Activated CD4-positive, CD25-positive, alpha-beta regulatory T cell treated with anti-CD3 and anti-CD28 coated beads, Interleukin-2, amount 50 U/mL, for 72 hours (primary cell): ENCODE measurements around the gene CBX8.
"Not testable (repeated sequence)": the region's sequence is repeated elsewhere in the genome, so short reads cannot be mapped to it uniquely, and the experiment has no call there.

Source experiments
- DNase-seq: peaks from one replicate; pipeline ENCODE4 v3.0.0; 2021

Gene CBX8

DNA sequence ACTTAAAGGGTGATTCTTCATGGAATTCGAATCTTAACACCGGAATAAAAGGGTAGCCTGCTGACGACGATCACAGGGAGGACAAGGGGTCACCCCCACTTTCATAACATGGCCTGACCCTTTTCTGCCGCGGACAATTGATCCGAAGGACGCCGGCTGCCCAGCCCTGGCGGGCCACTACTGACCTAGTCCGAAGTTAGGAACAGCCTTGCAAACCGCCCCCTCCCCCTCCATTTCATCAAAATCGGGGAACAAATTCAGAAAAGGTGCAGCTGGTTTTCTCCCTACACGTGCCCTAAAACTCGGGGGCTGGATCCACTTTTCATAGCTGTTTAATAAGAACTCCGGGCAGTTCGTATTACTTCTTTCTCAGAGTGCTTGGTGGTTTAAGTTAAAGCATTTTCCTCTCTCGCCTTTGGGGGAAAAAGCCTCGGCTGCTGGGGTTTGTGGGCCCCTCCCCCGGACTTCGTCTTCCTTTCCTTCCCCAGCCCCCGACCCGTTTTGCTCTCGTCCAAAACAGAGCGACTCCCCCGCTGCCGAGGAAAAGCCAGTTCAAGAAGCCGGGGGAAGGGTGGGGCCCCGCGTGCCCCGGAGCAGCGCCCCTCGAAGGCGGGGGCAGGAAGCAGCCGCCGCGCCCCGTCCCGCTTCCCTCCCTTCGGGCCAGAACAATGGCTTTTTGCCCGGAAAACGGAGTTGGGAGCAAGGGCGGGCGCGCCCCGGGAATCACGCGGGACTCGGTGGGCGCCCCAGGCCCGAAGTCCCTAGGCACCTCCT, 19.6 kb downstream of the CBX8 start:
- DNase-seq = no peak

- DNase-seq = no peak
Measured at GRCh38 chr17:79776376-79777119, 20.3 kb downstream of the CBX8 start.

GRCh38 chr17:79775632-79776031, 21.2 kb downstream of the CBX8 start:
- DNase-seq = no peak

DNA sequence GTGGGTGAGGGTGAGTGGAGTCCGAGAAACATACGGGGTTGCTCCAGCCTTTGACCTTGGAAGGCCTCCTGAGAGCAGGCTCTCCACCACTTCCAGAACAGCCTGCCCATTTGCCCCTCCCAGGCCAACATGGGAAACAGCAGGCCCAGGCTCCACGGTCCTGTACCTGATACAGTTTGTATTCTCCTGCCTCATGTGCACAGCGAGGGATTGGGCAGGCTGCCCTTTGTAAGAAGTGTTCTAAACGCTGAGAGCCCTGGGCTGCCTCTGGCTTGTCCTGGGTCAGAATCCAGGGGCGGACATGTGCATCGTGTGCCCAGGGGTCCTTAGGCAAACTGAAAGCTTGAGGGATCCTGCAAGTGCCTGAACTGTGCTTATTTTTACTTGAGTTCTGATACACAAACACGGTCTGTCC, 22.3 kb downstream of the CBX8 start:
- no peak for DNase-seq

DNA sequence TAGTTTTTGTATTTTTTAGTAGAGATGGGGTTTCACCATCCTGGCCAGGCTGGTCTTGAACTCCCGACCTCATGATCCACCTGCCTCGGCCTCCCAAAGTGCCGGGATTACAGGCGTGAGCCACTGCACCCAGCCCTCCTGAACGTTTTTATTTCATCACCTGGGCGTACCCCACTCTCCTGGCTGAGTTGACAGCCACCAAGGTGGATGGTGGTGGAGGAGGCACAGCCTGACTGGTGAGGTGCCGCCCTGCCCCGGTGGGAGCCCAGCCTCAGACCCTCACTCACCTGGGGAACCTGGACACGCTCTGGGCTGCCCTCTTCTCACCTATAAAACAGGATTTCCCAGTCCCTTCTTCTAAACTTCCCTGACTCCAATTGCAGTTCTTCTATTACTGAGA, 24.2 kb downstream of the CBX8 start:
- DNase-seq = not testable (repeated sequence)

DNA sequence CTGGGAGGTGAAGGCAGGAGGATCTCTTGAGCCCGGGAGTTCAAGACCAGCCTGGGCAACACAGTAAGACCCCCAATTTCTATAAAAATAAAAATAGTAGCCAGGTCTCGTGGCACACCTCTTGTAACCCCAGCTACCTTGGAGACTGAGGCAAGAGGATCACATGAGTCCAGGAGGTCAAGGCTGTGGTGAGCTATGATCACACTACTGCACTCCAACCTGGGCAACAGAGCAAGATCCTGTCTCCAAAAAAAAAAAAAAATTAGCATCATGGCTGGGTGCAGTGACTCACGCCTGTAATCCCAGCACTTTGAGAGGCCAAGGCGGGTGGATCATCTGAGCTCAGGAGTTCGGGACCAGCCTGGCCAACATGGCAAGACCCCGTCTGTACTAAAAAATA, 25.6 kb downstream of the CBX8 start:
- no peak for DNase-seq

DNA sequence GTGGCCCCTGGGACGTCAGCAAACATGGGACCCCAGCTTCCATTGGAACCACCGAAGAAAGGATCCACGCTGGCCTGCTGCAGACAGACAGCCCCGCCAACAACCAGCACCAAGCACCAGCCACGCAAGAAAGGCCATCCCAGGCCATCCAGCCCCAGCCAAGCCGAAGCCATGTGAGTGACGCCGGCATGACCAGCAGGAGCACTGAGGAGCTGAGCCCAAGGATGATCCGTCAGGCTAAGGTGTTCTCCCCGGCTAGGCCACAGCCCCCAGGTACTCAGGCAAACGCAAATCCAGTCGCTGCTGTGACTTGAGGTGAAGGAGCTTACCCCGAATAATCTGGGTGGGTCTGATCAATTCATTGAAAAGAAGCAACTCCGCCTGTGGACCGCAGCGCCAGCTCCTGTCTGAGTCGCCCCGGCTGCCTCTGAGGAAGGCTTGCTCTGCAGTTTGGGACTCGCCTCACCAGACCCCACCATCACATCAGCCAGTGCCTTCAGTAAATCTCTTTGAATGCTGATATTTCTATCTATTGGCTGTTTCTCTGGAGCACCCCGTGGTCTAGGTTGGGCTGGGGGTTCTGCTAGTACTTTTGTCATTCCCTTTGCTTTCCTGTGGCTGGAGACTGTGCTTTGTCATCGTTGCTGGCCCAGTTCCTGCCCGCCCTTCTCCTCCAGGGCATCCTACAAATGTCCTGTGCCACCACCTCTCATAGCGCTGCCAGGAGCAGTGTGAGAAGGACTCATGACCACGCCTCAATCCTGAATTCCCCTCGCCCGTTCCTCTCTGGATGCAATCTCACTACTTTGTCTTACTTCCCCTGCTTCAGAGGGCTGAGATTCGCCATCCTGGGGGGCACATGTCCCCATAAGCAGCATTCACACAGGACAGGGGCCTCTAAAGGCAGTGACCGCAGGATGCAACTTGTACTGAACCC, 27.0 kb downstream of the CBX8 start:
- DNase-seq = no peak

- DNase-seq = no peak
Measured at GRCh38 chr17:79765708-79766107, 31.2 kb downstream of the CBX8 start.

- no peak for DNase-seq
Measured at GRCh38 chr17:79761894-79762589, 34.8 kb downstream of the CBX8 start.

- DNase-seq = no peak
Measured at GRCh38 chr17:79760197-79760906, 36.5 kb downstream of the CBX8 start.

- DNase-seq = no peak
Measured at GRCh38 chr17:79758271-79758670, 38.6 kb downstream of the CBX8 start.

DNA sequence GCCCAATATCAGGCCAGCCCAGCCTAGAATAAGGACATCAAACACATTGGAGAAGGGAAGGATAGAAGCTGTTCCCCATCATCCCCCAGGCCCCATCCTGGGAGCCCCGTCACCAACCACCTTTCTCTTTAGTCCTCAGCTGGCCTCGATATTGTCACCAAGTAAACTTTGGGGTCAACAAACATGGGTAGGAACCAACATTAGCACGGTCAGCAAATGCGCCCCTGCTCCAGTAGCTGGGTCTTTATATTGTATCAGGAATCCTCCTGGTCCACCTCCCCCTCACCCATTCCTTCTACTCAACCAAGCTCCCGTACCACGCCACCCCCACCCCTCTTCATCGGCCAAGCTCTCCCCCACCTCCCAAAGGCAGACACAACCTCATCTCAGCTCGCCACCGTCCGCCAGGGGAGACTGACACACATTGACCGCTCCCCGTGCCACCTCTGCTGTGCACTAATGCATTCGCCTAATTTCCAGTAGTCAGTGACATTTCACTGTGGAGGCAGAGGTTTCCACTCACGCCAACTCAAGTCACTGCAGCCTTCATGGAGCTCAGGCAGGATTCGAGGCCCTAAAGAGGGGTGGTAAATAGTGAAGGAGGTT, 39.6 kb downstream of the CBX8 start:
- no peak for DNase-seq

- DNase-seq = no peak
Measured at GRCh38 chr17:79755591-79755990, 41.3 kb downstream of the CBX8 start.

- not testable (repeated sequence) for DNase-seq
Measured at GRCh38 chr17:79754903-79755302, 42.0 kb downstream of the CBX8 start.

DNA sequence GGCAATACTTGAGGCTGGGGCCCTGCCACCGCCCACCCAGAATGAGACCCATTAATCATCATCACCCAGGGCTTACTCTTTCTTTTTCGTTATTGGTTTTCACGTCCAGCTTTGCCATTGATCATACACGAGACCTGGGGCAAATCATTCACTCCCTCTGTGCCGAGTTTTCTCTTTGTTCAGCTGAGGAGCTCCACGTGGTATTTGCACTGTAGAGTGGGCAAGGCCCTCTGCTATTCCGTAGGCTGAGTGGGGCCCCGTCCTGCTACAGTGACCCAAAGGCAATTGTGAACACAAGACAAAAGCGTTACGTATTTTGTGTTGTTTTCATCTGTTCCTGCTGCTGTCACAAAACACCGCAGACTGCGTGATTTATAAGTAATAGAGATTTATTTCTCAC, 42.5 kb downstream of the CBX8 start:
- DNase-seq = no peak

DNA sequence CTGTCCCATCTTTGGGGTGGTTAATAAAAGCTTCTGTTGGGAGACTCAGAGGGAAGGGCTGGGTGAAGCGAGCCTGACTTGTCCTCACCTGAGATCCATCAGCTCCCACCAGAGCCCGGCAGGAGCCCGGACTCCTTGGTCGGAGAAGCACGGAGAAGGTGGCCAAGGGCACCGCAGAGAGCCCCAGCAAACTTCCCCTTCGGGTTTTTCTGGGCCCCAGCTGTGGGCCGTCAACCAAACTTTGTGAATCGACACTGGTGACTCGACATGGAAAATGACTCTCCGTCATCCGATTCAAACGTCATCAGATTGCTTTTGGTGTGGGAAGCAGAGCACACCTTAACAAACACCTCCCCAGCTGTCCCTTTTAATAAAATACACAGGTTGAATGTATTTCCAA, 44.7 kb downstream of the CBX8 start:
- DNase-seq = no peak

- DNase-seq = no peak
Measured at GRCh38 chr17:79750650-79751545, 46.0 kb downstream of the CBX8 start.

- no peak for DNase-seq
Measured at GRCh38 chr17:79749958-79750357, 46.9 kb downstream of the CBX8 start.

- no peak for DNase-seq
Measured at GRCh38 chr17:79749156-79749815, 47.6 kb downstream of the CBX8 start.
